Right lobe of liver (tissue), 6 donors: ENCODE measurements around the gene GRPEL2. TPM values are rescaled to one million over a fixed set of nuclear protein-coding genes. Genes with fewer than 3 reads are reported as not detected.

Source experiments
- ATAC-seq, 4 donors: fragments of 200-7000 bp; cut with Tn5 transposase; one replicate each; pipeline ENCODE4 v1.9.1; 2020; ENCODE audit warnings: mild to moderate bottlenecking in 4 of 4, moderate library complexity in 4 of 4
- DNase-seq, 3 donors: peaks; one replicate each; pipeline ENCODE4 v3.0.0-alpha.2; 2020
- H3K27ac ChIP-seq, 3 donors: fragments of 200-600 bp; one replicate each; pipeline ENCODE4 v1.8.0; 2022
- H3K27me3 ChIP-seq, 2 donors: fragments of 200-600 bp; one replicate each; pipeline ENCODE4 v1.8.0; 2022
- H3K36me3 ChIP-seq, 4 donors: fragments of 200-600 bp; sonication (generic) in 1 of 4; one replicate each; pipeline versions ENCODE4 v1.5.1 to v1.8.0; 2017 to 2022; ENCODE audit warnings: control low read depth in 1 of 4
- H3K4me1 ChIP-seq, 4 donors: fragments of 200-600 bp; sonication (generic) in 1 of 4; one replicate each; pipeline versions ENCODE4 v1.5.1 to v1.8.0; 2017 to 2022; ENCODE audit warnings: control low read depth in 1 of 4
- H3K4me3 ChIP-seq, 3 donors: fragments of 200-600 bp; one replicate each; pipeline ENCODE4 v1.8.0; 2022
- H3K9me3 ChIP-seq, 4 donors: fragments of 200-600 bp; sonication (generic) in 1 of 4; one replicate each; pipeline versions ENCODE4 v1.5.1 to v1.8.0; 2017 to 2022; ENCODE audit warnings: control low read depth in 1 of 4
- POLR2A ChIP-seq: fragments of 450-650 bp; IDR thresholded peaks from one replicate; pipeline ENCODE4 v1.6.1; 2017; ENCODE audit warnings: antibody characterized with exemption, mild to moderate bottlenecking
- WGBS: methylation state at CpG from one replicate; pipeline ENCODE4 v1.1.6; 2018; ENCODE audit warnings: low coverage, low lambda C conversion rate; ENCODE audit not compliant: insufficient coverage; ENCODE audit errors: missing lambda C conversion rate; 5-methylcytosine and 5-hydroxymethylcytosine counted together
- intact Hi-C, 2 donors: fragments of 100-400 bp; cut with DNase I; formaldehyde crosslinking; loops; one replicate each; pipeline versions ENCODE4 v1.11.2 to v1.14.1; 2022
- total RNA-seq, 6 experiments: library from RNA; depleted of rRNA in 2 of 6; stranded (reverse); fragments of >200 nt in 2 of 6; fragmentation: NEBNext Ultra II Directional in 3 of 6; extraction: Animal tissue kit (Norgen Biotek cat#: 25700) in 3 of 6; gene quantifications; one replicate each; pipeline versions ENCODE4 v1.1.0 to v1.2.4, GENCODE V29; 2016 to 2023
- TF ChIP-seq, protein P1 (sequence below), 4 donors: fragments of 200-600 bp in 3 of 4; fragments of 450-650 bp in 1 of 4; IDR thresholded peaks; one replicate each; pipeline versions ENCODE4 v1.5.1 to v1.8.0; 2016 to 2022; ENCODE audit warnings: antibody characterized with exemption in 4 of 4, mild to moderate bottlenecking in 2 of 4
- donor health status: DM: no; HTN: yes; CAD: no.
- donor health status: DM: no; HTN: no; CAD: no.
- donor health status: DM: no; HTN: no; CAD: no.
- donor health status: DM: no; HTN: yes; CAD: no.
- donor health status: DM: no; HTN: yes; CAD: no.

The GRPEL2 gene
- total RNA-seq, 6 experiments from 2014 or later: 4.2 to 6.9 (median 5.9) TPM

DNA sequence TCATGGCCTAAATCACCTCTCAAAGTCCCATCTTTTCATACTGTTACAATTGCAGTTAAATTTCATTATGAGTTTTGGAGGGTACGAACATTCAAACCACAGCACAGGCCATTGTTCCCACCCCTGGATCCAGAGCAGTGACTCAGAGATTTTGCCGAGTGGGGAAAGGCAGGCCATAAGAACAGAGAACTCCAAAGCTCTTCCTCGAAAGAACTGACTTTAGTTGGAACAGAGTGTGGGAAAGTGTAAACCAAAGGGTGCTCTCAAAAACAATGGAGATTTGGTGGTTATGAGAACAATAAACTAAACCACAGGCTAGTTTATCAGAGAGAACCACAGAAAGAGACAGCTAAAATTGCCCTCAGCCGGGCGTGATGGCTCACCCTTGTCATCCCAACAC, 19.4 kb upstream of the GRPEL2 start:
- Histone ChIP-seq H3K9me3 (no peaks in the 10 kb centered on the region), H3K4me3 (no peak overlapping the region), H3K27ac (no peak overlapping the region), H3K4me1 (peaks cover 0 to 11% (median 0%) of the 10 kb centered on the region in 4 donors), H3K27me3 (no peaks in the 10 kb centered on the region), H3K36me3 (no peaks in the 10 kb centered on the region)
- ATAC-seq (no peak), DNase-seq (no peak)
- no peak for TF ChIP-seq POLR2A
- TF ChIP-seq, protein P1, sequence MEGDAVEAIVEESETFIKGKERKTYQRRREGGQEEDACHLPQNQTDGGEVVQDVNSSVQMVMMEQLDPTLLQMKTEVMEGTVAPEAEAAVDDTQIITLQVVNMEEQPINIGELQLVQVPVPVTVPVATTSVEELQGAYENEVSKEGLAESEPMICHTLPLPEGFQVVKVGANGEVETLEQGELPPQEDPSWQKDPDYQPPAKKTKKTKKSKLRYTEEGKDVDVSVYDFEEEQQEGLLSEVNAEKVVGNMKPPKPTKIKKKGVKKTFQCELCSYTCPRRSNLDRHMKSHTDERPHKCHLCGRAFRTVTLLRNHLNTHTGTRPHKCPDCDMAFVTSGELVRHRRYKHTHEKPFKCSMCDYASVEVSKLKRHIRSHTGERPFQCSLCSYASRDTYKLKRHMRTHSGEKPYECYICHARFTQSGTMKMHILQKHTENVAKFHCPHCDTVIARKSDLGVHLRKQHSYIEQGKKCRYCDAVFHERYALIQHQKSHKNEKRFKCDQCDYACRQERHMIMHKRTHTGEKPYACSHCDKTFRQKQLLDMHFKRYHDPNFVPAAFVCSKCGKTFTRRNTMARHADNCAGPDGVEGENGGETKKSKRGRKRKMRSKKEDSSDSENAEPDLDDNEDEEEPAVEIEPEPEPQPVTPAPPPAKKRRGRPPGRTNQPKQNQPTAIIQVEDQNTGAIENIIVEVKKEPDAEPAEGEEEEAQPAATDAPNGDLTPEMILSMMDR (IDR thresholded peaks at IDR 0.05): no peak
- 85% methylated on average over 3 of the region's 5 CpGs for WGBS
- intact Hi-C loops: no loop called here

DNA sequence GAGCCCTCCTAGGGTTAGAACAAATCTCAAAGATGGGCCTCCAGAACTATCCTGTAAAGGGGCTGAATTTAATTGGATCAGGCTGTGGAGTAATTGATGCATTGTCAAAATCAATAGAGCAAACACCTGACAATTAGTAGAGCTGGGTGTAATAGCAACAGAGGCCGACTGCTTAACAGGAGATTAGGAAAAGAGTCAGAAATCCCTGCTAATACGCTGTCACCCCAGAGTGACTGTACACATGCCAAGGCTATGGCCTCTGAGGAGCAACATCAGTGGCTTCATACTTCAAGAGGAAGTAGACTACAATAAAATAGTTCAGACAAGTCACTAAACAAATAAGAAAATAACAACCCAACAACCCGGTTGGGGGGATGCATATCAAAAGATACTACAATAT, 18.7 kb upstream of the GRPEL2 start:
- intact Hi-C loops: no loop called here
- ATAC-seq: no peak

DNA sequence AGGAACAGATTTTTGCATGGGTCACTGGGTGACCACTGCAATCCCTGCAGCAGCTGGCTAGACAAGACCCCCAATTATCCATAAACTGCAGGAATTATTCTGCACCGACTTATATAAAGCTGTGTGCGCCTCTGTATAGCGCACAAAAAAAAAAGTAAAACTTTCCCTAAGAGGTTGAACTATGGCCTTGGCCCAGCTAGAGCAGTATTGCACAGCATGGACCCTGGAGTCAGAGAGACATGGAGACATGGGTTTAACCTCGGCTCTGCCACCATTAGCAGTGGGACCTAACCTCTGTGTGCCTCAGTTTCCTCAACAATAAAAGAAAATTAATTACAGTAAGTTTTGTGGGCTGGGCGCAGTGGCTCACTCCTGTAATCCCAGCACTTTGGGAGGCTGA, 17.1 kb upstream of the GRPEL2 start:
- 83% methylated on average over 5 of the region's 5 CpGs for WGBS
- ATAC-seq (no peak), DNase-seq (no peak)
- Histone ChIP-seq H3K36me3 (no peaks in the 10 kb centered on the region), H3K4me1 (peaks cover 0 to 6% (median 0%) of the 10 kb centered on the region in 4 donors), H3K27ac (no peak overlapping the region), H3K27me3 (no peaks in the 10 kb centered on the region), H3K9me3 (no peaks in the 10 kb centered on the region), H3K4me3 (no peak overlapping the region)
- intact Hi-C loops: no loop called here
- TF ChIP-seq, protein P1 (IDR thresholded peaks at IDR 0.05): no peak
- no peak for TF ChIP-seq POLR2A

More for the DNA sequence above, 18.7 kb upstream of the GRPEL2 start:
- TF ChIP-seq POLR2A: no peak
- TF ChIP-seq, protein P1 (IDR thresholded peaks at IDR 0.05): no peak
- WGBS: 75% methylated on average over 3 of the region's 3 CpGs
- H3K4me3 ChIP-seq: no peak overlapping the region
- H3K27ac ChIP-seq: no peak overlapping the region
- peaks cover 0 to 8% (median 0%) of the 10 kb centered on the region in 4 donors for H3K4me1 ChIP-seq
- H3K9me3 ChIP-seq: no peaks in the 10 kb centered on the region
- H3K27me3 ChIP-seq: no peaks in the 10 kb centered on the region
- DNase-seq: no peak
- H3K36me3 ChIP-seq: no peaks in the 10 kb centered on the region

DNA sequence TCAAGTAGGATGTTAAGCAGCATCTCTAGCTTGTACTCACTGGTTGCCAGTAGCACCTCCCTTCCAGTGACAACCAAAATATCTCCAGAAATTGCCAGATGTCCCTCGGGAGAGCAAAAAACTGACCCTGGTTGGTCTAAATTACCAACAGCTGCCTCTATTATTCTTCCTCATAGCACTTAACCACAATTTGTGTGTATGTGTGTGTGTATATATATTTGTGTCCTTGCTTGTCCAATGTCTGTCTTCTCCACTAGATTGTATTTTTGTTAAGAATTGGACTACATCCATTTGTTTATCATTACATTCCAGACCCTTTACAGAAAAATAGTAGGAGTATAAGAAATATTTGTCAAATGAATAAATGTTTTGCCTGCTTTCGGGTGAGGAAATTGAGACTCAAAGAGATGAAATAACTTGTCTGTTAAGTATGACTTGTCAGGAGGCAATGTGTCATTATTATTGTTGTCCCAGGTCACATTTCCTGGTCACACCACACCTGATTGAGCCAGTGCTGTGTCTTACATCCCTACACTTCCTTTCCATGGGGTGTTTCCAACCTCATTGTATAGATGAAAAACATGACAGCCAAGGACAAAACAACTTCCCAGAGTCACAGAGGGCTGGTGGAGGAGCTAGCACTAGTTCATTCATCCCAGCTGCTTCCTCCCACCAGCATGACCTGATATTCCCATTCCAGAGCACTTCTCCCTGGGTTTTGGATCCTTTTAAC, 11.4 kb upstream of the GRPEL2 start:
- intact Hi-C loops: no loop called here
- Histone ChIP-seq H3K36me3 (no peaks in the 10 kb centered on the region), H3K9me3 (no peaks in the 10 kb centered on the region), H3K27ac (no peak overlapping the region), H3K4me1 (no peaks in the 10 kb centered on the region), H3K27me3 (no peaks in the 10 kb centered on the region), H3K4me3 (no peak overlapping the region)
- no peak for ATAC-seq
- no peak for TF ChIP-seq POLR2A
- TF ChIP-seq, protein P1 (IDR thresholded peaks at IDR 0.05): no peak
- 56% methylated on average over 2 of the region's 2 CpGs for WGBS
- no peak for DNase-seq
